Ascending aorta (tissue), 2 donors: ENCODE results near the gene CYB5R3. TPM values are rescaled to one million over a fixed set of nuclear protein-coding genes. Genes with fewer than 3 reads are reported as not detected.
A peak's percentile ranks its signal among the peaks of the same experiment; 100 is the strongest.

ENCODE experiments used
- DNase-seq, 2 donors: peaks; one replicate each; pipeline ENCODE4 v3.0.0-alpha.2; 2019; ENCODE audit warnings: low spot score in 2 of 2
- H3K27ac ChIP-seq, 2 donors: fragments of 200-600 bp; sonication (generic); one replicate each; pipeline ENCODE4 v1.5.1; 2016 to 2017; ENCODE audit warnings: mild to moderate bottlenecking in 1 of 2
- H3K27me3 ChIP-seq: fragments of 200-600 bp; sonication (generic); one replicate; pipeline ENCODE4 v1.5.1; 2017
- H3K36me3 ChIP-seq, 2 donors: fragments of 200-600 bp; sonication (generic); one replicate each; pipeline ENCODE4 v1.5.1; 2016
- H3K4me1 ChIP-seq, 2 donors: fragments of 200-600 bp; sonication (generic); one replicate each; pipeline ENCODE4 v1.5.1; 2016 to 2017; ENCODE audit warnings: mild to moderate bottlenecking in 1 of 2
- H3K4me3 ChIP-seq, 2 donors: fragments of 200-600 bp; sonication (generic); one replicate each; pipeline ENCODE4 v1.5.1; 2016 to 2017; ENCODE audit warnings: mild to moderate bottlenecking in 1 of 2
- H3K9me3 ChIP-seq, 2 donors: fragments of 200-600 bp; sonication (generic); one replicate each; pipeline ENCODE4 v1.5.1; 2016
- intact Hi-C: fragments of 100-400 bp; cut with DNase I; formaldehyde crosslinking; loops from one replicate; pipeline ENCODE4 v1.15.1; 2023
- total RNA-seq: library from RNA; depleted of rRNA; stranded (reverse); fragments of >200 nt; gene quantifications from one replicate; pipeline ENCODE4 v1.1.0, GENCODE V29; 2016
- TF ChIP-seq, protein P1 (sequence below), 3 experiments: fragments of 200-600 bp in 2 of 3; fragments of 450-650 bp in 1 of 3; sonication (generic) in 2 of 3; IDR thresholded peaks; one replicate each; pipeline ENCODE4 v1.5.1; 2016 to 2019; ENCODE audit warnings: antibody characterized with exemption in 3 of 3, mild to moderate bottlenecking in 1 of 3, moderate library complexity in 1 of 3

CYB5R3 gene
- total RNA-seq, 1 donor from 2014 or later, result 455 TPM

DNA sequence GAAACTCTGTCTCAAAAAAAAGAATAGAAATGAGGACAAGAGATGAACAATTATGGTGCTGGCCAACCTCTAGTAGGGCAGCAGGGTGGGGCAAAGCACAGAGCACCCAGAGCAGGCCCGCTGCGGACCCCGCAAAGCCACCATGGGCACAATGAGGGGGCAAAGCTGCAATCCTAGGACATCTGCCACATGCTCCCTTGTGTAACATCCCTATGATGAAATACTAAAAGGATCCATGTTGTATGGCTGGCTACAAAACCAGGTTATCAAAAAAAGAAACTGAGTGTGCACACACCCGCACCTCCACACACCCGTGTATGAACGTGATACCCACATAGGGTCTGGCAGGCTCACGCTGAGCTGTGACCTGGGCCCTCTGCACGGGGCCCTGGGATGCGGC is 16.2 kb downstream of the CYB5R3 start:
- Histone ChIP-seq H3K4me1 (peaks cover 16 to 28% of the 10 kb centered on the region in 2 donors), H3K36me3 (peaks cover 67 to 74% of the 10 kb centered on the region in 2 donors), H3K27me3 (no peaks in the 10 kb centered on the region), H3K4me3 (no peak overlapping the region), H3K9me3 (no peaks in the 10 kb centered on the region), H3K27ac (peak overlapping the region; percentile 9 to 93)
- DNase-seq, result no peak
- TF ChIP-seq, protein P1, sequence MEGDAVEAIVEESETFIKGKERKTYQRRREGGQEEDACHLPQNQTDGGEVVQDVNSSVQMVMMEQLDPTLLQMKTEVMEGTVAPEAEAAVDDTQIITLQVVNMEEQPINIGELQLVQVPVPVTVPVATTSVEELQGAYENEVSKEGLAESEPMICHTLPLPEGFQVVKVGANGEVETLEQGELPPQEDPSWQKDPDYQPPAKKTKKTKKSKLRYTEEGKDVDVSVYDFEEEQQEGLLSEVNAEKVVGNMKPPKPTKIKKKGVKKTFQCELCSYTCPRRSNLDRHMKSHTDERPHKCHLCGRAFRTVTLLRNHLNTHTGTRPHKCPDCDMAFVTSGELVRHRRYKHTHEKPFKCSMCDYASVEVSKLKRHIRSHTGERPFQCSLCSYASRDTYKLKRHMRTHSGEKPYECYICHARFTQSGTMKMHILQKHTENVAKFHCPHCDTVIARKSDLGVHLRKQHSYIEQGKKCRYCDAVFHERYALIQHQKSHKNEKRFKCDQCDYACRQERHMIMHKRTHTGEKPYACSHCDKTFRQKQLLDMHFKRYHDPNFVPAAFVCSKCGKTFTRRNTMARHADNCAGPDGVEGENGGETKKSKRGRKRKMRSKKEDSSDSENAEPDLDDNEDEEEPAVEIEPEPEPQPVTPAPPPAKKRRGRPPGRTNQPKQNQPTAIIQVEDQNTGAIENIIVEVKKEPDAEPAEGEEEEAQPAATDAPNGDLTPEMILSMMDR (IDR thresholded peaks at IDR 0.05), result no peak
- intact Hi-C loops, result no loop called here

DNA sequence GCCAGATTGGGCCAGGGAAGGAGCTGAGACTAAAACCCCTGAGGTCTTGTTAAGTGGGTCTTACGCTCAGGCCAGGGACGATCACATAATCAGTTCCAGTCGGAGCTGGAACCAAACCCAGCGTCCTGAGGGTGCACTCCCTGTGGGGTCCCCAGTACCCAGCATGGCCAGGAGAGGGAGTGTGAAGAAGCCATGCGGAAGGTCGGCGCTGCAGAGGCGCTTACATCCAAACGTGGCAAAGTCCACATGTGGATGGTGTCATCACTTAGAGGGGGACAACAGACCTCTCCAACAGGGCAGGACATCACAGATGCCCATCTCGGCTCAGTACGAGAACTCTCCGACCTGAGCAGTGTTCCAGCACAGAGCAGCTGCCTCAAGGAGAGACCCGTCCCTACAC is 17.1 kb downstream of the CYB5R3 start:
- no peak for DNase-seq
- H3K27me3 ChIP-seq, result no peaks in the 10 kb centered on the region
- no peaks in the 10 kb centered on the region for H3K9me3 ChIP-seq
- H3K4me1 ChIP-seq, result peaks cover 16 to 28% of the 10 kb centered on the region in 2 donors
- H3K36me3 ChIP-seq, result peaks cover 76 to 83% of the 10 kb centered on the region in 2 donors
- H3K27ac ChIP-seq, result peak overlapping the region; percentile 57 to 93
- intact Hi-C loops, result no loop called here
- TF ChIP-seq, protein P1 (IDR thresholded peaks at IDR 0.05), result no peak
- H3K4me3 ChIP-seq, result no peak overlapping the region

DNA sequence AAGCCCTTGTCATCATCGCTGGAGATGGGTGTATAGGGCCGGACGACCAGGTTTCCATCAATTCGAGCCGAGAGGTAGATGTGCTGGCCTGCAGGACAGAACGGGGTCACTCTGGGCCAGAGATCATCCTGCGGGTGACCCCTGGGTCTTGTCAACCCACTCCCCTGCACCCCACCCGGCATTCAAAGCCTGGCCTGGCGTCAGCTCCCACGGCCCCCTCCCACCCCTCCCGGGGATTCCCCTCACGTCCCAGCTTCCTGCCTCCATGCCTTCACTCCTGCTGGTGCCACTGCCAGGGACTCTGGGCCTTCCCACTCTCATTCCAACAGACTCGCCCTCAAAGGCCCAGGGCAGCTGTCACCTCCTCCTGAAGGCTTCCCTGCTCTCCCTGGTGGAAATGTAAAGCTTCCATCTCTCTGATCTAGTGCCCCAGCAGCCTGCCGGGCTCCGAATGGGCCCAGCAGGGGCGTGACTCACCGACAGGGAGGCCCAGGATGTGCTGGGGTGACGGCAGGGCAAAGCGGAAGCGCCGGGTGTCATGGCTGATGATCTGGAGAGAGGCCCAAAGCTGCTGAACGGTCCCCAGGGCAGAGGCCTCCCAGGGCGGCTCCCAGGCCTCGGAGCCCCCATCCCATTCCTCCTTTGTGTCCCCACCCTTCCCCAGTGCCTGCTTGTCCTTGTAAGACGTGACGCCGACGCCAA is 18.1 kb downstream of the CYB5R3 start:
- intact Hi-C loops, result no loop called here
- H3K27ac ChIP-seq, result peak overlapping the region; percentile 57 to 93
- no peaks in the 10 kb centered on the region for H3K9me3 ChIP-seq
- peaks cover 8 to 27% of the 10 kb centered on the region in 2 donors for H3K4me1 ChIP-seq
- no peaks in the 10 kb centered on the region for H3K27me3 ChIP-seq
- no peak for DNase-seq
- no peak overlapping the region for H3K4me3 ChIP-seq
- TF ChIP-seq, protein P1 (IDR thresholded peaks at IDR 0.05), result no peak
- H3K36me3 ChIP-seq, result peaks cover 80 to 87% of the 10 kb centered on the region in 2 donors

DNA sequence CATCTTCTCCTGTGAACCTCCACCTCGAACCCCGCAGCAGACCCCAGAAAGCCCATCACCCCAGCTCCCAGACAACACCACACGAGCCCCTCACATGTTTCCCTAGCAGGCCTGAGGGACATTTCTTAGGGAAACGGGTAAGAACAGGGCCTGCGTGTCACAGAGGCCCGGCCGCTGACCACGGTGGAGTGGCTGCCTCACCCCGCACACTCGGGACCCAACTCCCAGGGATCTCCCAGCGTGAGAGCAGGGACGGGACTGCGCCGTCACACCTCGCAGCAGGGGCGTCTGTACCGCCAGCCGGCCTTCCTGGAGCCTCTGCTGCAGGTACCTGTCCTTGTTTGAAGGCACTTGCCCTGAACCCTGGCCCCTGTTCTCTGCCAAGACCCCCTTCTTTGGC is 19.0 kb downstream of the CYB5R3 start:
- no peaks in the 10 kb centered on the region for H3K9me3 ChIP-seq
- intact Hi-C loops, result no loop called here
- no peak for DNase-seq
- peaks cover 5 to 21% of the 10 kb centered on the region in 2 donors for H3K4me1 ChIP-seq
- H3K36me3 ChIP-seq, result peaks cover 85 to 95% of the 10 kb centered on the region in 2 donors
- no peak overlapping the region for H3K4me3 ChIP-seq
- TF ChIP-seq, protein P1 (IDR thresholded peaks at IDR 0.05), result no peak
- no peaks in the 10 kb centered on the region for H3K27me3 ChIP-seq
- peak overlapping the region; percentile 1 to 57 for H3K27ac ChIP-seq

DNA sequence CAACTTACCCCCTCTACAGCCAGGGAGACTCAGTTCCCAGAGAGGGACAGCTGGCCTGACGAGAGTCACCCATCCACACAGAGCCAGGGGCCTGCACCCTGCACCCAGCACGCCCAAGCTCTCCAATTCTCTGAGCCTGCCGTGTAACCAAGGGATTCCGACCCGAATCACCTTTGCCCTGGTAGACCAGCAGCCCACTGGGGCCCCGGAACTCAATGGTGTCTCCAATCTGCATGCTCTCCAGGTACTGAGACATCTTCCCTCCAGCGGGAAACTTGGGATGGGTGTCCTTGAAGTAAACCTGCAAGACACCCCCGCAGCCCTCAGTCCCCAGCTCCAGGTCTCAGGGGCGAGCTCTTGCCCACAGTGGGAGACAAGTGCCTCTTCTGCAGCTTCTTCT is 21.2 kb downstream of the CYB5R3 start:
- peak overlapping the region in 1 of 2 donors; percentile 30 for H3K27ac ChIP-seq
- H3K36me3 ChIP-seq, result peaks cover 83 to 98% of the 10 kb centered on the region in 2 donors
- H3K27me3 ChIP-seq, result no peaks in the 10 kb centered on the region
- intact Hi-C loops, result no loop called here
- no peak for DNase-seq
- H3K9me3 ChIP-seq, result no peaks in the 10 kb centered on the region
- no peak overlapping the region for H3K4me3 ChIP-seq
- TF ChIP-seq, protein P1 (IDR thresholded peaks at IDR 0.05), result no peak
- peaks cover 3 to 13% of the 10 kb centered on the region in 2 donors for H3K4me1 ChIP-seq
